Measurements from ENCODE around the gene SNX10. TPM values are rescaled to one million over a fixed set of nuclear protein-coding genes. Genes with fewer than 3 reads are reported as not detected.

SNX10 gene
- total RNA-seq, 1 experiment from 2014 or later, result 7.9 TPM

DNA sequence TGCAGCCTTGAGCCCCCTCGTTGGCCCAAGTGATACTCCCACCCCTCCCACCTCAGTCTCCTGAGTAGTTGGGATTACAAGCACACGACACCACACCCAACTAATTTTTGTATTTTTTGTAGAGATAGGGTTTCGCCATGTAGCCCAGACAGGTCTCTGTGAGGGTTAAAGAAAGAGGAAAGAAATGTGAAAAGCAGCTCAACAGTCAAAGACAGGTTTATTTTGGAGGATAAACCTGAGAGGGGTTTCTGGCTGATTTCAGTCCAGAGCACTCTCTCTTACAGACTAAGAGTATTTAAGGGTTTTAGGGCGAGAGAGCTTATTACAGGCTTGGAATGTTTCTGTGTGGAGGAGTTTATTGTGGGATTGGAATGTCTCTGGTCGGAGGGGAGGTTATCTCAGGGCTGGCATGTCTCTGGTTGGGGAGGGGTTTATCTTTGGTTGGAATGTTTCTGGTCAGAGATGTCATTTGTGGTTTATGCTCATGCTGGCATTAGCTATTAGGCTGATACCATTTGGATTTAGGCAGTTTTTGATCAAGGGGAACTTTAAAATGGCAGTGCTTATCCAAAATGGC is 26.1 kb upstream of the SNX10 start:
- Histone ChIP-seq H3K4me2 (ENCODE audit: low read length) (no peak overlapping the region), H3K4me1 (ENCODE audit: insufficient read depth, low read length) (no peaks in the 10 kb centered on the region), H3K4me3 (ENCODE audit: low read length) (no peak overlapping the region), H3F3A (ENCODE audit: low read length, unreplicated experiment) (no peaks in the 10 kb centered on the region), H3K9ac (ENCODE audit: low read length) (no peak overlapping the region), H3K27ac (ENCODE audit: low read length) (no peak overlapping the region), H3K9me2 (replicated peaks; ENCODE audit: low read length) (no peaks in the 10 kb centered on the region), H2AFZ (ENCODE audit: low read length) (no peak overlapping the region), H3K9me3 (ENCODE audit: low read length) (no peaks in the 10 kb centered on the region), H3K36me3 (ENCODE audit: low read depth, low read length) (no peaks in the 10 kb centered on the region), H3K27me3 (ENCODE audit: low read length) (no peaks in the 10 kb centered on the region), H3K79me2 (ENCODE audit: low read length) (no peaks in the 10 kb centered on the region), H4K20me1 (ENCODE audit: low read length) (no peaks in the 10 kb centered on the region)
- intact Hi-C loops (cut with micrococcal nuclease), result no loop called here
- POLR2A ChIA-PET (ENCODE audit: unreplicated experiment), result no interaction called here
- ATAC-seq, result no peak
- CTCF ChIA-PET, result no interaction called here
- no peak for DNase-seq
- no TSS peak for BruUV-seq (replicated peaks)
- TF ChIP-seq EZH2 (IDR thresholded peaks at IDR 0.05; ENCODE audit: low read length, unreplicated experiment) (no peak), EZH2phosphoT487 (IDR thresholded peaks at IDR 0.05; ENCODE audit: borderline replicate concordance, low read length) (no peak)
- TF ChIP-seq, protein P1, sequence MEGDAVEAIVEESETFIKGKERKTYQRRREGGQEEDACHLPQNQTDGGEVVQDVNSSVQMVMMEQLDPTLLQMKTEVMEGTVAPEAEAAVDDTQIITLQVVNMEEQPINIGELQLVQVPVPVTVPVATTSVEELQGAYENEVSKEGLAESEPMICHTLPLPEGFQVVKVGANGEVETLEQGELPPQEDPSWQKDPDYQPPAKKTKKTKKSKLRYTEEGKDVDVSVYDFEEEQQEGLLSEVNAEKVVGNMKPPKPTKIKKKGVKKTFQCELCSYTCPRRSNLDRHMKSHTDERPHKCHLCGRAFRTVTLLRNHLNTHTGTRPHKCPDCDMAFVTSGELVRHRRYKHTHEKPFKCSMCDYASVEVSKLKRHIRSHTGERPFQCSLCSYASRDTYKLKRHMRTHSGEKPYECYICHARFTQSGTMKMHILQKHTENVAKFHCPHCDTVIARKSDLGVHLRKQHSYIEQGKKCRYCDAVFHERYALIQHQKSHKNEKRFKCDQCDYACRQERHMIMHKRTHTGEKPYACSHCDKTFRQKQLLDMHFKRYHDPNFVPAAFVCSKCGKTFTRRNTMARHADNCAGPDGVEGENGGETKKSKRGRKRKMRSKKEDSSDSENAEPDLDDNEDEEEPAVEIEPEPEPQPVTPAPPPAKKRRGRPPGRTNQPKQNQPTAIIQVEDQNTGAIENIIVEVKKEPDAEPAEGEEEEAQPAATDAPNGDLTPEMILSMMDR (conservative IDR thresholded peaks at IDR 0.05; ENCODE audit: low read depth, low read length), result no peak

DNA sequence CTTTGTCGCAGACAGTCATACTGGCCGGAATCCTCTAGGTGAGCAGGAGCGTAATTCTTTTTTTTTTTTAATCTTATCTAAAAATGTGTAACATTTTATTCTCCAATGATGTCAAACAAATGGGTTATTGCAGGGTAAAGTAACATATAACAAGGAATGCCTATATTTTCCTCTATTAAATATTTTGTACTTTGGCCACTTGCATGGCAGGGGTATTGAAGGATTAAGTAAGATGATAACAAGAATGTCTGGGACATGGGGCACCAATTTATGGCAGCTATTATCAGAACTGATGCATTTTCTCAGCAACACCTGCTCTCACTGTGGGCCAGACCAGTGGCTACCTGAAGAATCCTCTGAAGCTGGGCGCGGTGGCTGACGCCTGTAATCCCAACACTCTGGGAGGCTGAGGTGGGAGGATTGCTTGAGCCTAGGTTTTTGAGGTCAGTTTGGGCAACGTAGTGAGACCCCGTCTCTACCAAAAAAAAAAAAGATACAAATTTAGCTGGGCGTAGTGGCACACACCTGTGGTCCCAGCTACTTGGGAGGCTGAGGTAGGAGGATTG is 24.0 kb upstream of the SNX10 start:
- Histone ChIP-seq H3K4me2 (ENCODE audit: low read length) (no peak overlapping the region), H3F3A (ENCODE audit: low read length, unreplicated experiment) (no peaks in the 10 kb centered on the region), H2AFZ (ENCODE audit: low read length) (no peak overlapping the region), H3K9me2 (replicated peaks; ENCODE audit: low read length) (no peaks in the 10 kb centered on the region), H3K9ac (ENCODE audit: low read length) (no peak overlapping the region), H4K20me1 (ENCODE audit: low read length) (no peaks in the 10 kb centered on the region), H3K36me3 (ENCODE audit: low read depth, low read length) (no peaks in the 10 kb centered on the region), H3K9me3 (ENCODE audit: low read length) (no peaks in the 10 kb centered on the region), H3K79me2 (ENCODE audit: low read length) (no peaks in the 10 kb centered on the region), H3K27ac (ENCODE audit: low read length) (no peak overlapping the region), H3K27me3 (ENCODE audit: low read length) (no peaks in the 10 kb centered on the region), H3K4me3 (ENCODE audit: low read length) (no peak overlapping the region), H3K4me1 (ENCODE audit: insufficient read depth, low read length) (no peaks in the 10 kb centered on the region)
- ChIA-PET CTCF (interaction anchor here (0.5 kb wide), 1 partner anchor 207 kb away, joined by 4 read pairs; no protein-coding TSS in a partner anchor), POLR2A (ENCODE audit: unreplicated experiment) (no interaction called here)
- no TSS peak for BruUV-seq (replicated peaks)
- ATAC-seq (no peak), DNase-seq (no peak)
- TF ChIP-seq, protein P1 (conservative IDR thresholded peaks at IDR 0.05; ENCODE audit: low read depth, low read length), result no peak
- TF ChIP-seq EZH2 (IDR thresholded peaks at IDR 0.05; ENCODE audit: low read length, unreplicated experiment) (no peak), EZH2phosphoT487 (IDR thresholded peaks at IDR 0.05; ENCODE audit: borderline replicate concordance, low read length) (no peak)
- intact Hi-C loops (cut with micrococcal nuclease), result no loop called here

DNA sequence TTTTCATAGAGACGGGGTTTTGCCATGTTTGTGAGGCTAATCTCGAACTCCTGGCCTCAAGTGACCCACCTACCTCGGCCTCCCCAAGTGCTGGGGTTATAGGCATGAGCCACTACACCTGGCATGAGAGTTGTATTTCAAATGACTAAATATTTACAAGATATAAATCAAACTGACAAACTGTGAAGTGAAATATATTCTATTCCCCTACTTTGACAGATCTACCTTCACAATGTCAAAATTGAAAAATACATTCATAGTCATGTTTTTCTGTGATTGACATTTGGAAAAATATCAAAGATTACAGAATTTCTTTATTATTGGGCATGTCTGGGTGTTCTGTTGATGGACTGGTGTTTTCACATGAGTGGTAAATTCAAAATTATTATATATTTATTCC is 16.4 kb upstream of the SNX10 start:
- no peaks in the 10 kb centered on the region for H3K79me2 ChIP-seq (ENCODE audit: low read length)
- no peak overlapping the region for H3K4me3 ChIP-seq (ENCODE audit: low read length)
- TF ChIP-seq EZH2phosphoT487 (IDR thresholded peaks at IDR 0.05; ENCODE audit: borderline replicate concordance, low read length), result no peak
- no peak for TF ChIP-seq EZH2 (IDR thresholded peaks at IDR 0.05; ENCODE audit: low read length, unreplicated experiment)
- TF ChIP-seq, protein P1 (conservative IDR thresholded peaks at IDR 0.05; ENCODE audit: low read depth, low read length), result no peak
- no peaks in the 10 kb centered on the region for H3K36me3 ChIP-seq (ENCODE audit: low read depth, low read length)
- no peak overlapping the region for H3K4me2 ChIP-seq (ENCODE audit: low read length)
- CTCF ChIA-PET, result no interaction called here
- no TSS peak for BruUV-seq (replicated peaks)
- POLR2A ChIA-PET (ENCODE audit: unreplicated experiment), result no interaction called here
- no peaks in the 10 kb centered on the region for H3K27me3 ChIP-seq (ENCODE audit: low read length)
- H3K9me3 ChIP-seq (ENCODE audit: low read length), result no peaks in the 10 kb centered on the region
- H3F3A ChIP-seq (ENCODE audit: low read length, unreplicated experiment), result no peaks in the 10 kb centered on the region
- intact Hi-C loops (cut with micrococcal nuclease), result loop anchor here (5.0 kb wide), 2 partner anchors 232 to 887 kb away; no protein-coding TSS in a partner anchor
- no peak for DNase-seq
- H3K4me1 ChIP-seq (ENCODE audit: insufficient read depth, low read length), result no peaks in the 10 kb centered on the region
- H3K27ac ChIP-seq (ENCODE audit: low read length), result no peak overlapping the region
- H4K20me1 ChIP-seq (ENCODE audit: low read length), result no peaks in the 10 kb centered on the region
- no peak for ATAC-seq
- H3K9me2 ChIP-seq (replicated peaks; ENCODE audit: low read length), result no peaks in the 10 kb centered on the region
- no peak overlapping the region for H2AFZ ChIP-seq (ENCODE audit: low read length)
- no peak overlapping the region for H3K9ac ChIP-seq (ENCODE audit: low read length)

All from PC-3 (cell line).